HG02610 (cell line): Measurements from ENCODE around the gene REST.
"Not testable (repeated sequence)": the region's sequence is repeated elsewhere in the genome, so short reads cannot be mapped to it uniquely, and the experiment has no call there.

Experiments
- ATAC-seq: cut with Tn5 transposase; IDR thresholded peaks from one replicate; pipeline ENCODE4 v1.9.1; 2021; ENCODE audit warnings: mild to moderate bottlenecking, moderate library complexity; ENCODE audit not compliant: unreplicated experiment

REST gene

DNA sequence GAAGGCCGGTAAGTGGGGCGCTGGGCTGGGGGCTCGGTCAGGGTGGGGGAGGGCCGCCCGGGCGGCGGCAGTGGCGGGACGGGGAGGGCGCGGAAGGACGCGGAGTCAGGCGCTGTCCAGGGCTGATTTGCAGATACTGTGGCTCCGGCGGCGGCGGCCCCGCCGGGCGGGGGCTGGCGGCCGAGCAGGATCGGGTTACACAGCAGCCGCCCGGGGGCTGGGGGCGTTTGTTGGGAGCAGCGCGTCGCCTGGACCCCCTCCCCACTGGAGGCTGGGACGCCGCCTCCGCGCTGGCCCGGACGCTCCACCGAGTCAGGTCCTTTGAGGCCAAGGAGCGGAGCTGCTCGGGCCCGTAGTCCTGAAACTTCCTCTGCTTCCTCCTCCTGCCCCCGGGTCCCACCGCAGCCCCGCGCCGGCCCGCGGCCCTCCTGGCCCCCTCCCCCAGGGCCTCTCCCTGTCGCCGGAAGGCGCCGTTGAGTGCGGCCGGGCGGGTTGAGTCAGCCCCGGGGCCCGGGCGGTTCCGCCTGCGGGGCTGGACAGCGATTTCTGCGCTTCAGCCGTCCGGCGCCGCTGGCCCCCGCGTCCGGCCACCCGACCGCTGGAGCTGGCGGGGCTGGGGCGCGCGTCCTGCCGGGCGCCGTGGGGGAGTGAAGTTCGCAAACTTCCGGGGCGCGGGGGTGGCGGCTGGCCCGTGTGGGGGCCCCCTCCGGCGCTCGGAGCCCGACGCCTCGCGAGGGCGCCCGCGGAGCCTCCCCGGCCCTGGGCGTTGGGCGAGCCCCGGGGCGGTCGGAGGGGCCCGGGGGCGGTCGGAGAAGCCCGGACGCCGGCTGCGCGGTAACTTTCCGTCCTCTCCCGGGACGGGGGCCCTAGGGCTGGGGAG, 746 bp downstream of the REST start:
- ATAC-seq: peak; percentile 66

DNA sequence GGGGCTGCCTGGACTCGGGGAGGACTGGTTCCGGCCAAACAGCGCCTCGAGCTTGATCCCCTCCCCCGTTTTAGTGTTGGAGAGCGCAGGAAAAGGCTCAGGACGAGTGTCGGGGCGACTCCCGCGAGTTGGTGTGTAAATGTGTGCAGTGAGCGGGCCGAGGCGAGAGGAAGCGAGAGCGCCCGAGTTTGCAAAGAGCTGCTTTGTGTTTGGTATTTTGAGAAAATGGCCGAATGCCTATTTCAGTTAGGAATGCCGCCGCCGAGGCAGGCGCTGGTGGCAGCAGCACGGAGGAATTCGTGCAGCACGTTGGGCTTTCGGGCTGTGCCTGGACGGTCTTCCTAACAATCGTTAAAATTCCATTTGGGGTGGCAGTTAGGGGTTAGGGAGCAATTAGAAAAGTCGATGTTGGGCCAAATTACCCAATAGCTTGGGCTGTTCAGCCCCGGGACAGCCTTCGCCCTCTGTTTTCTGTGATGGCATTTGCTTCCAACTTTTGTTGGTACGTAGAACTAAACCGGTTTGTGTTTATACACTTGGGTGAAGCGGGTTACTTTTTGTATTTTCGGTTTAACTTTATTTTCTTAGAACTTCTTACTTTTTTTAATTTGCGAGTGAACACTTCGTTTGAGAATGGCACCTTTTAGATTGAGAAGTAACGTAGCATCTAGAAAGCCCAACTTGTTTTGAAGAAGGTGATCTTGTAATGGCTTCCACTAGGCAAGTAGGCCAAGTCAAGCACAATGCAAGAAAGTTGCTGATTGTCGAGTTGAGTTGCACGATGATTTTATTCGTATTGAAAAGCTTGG, 1.6 kb downstream of the REST start:
- ATAC-seq: peak; percentile 30

DNA sequence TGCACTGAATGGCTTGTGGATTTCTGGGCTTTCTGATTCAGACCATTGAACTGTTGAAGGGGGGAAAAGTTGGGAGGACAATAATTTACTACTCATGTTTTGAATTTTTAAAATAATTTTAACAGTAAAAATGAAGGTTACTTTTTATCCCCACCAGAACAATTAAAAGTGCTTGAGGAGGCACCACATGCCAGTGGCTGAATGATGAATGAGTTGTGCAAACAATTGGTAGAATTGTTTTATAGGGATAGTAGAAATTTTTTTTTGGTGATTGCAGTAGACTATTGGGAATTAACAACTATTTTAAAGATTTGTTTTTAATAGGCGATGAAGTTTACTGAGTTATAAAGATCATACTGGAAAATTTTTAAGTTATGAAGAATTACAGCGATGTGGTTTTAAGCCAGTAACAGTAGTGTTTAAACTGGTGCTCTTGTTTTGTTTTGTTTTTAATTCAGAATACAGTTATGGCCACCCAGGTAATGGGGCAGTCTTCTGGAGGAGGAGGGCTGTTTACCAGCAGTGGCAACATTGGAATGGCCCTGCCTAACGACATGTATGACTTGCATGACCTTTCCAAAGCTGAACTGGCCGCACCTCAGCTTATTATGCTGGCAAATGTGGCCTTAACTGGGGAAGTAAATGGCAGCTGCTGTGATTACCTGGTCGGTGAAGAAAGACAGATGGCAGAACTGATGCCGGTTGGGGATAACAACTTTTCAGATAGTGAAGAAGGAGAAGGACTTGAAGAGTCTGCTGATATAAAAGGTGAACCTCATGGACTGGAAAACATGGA, 2.7 kb downstream of the REST start:
- ATAC-seq: no peak

DNA sequence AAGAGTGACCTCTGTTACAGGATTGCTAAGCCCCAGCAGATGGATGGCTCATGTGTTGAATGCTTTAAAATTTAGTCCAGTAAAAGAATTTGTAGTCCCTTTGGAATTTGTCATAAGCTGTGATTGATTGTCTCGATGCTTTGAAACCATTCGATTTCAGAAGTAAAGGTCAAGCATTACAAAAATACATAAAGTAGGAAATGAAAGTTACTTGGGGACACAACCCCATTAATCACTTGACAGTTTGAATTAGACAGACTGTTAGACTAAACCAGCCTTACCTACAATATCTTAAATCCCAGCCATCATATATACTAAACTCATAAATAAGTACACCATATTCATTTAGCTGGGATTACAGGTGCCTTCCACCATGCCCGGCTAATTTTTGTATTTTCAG, 6.6 kb downstream of the REST start:
- ATAC-seq: no peak

DNA sequence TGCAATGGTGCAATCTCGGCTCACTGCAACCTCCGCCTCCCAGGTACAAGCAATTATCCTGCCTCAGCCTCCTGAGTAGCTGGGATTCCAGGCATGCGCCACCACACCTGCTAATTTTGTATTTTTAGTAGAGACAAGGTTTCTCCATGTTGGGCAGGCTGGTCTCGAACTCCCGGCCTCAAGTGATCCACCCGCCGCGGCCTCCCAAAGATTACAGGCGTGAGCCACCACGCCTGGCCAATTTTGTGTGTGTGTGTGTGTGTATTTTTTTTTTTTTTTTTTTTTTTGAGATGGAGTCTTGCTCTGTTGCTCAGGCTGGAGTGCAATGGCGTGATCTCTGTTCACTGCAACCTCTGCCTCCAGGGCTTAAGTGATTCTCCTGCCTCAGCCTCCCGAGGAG, 7.3 kb downstream of the REST start:
- ATAC-seq: not testable (repeated sequence)

DNA sequence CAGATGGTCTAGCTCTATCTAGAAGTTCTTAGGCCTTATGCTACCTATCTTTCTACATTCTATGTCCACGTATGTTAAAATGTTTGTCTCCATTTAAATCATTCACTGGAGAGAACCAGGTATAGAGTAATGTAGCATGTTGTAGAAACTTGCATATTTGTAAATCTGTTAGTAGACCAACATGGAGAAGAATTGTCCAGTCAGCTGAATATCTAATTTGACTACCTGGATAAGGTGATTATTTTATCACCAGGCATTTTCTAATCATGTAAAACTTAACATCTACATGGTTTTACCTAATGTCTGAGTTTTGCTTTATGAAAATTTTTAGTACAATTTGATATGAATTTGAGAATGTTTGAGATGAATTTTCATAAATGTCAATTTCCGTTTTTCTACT, 19.5 kb downstream of the REST start:
- no peak for ATAC-seq

DNA sequence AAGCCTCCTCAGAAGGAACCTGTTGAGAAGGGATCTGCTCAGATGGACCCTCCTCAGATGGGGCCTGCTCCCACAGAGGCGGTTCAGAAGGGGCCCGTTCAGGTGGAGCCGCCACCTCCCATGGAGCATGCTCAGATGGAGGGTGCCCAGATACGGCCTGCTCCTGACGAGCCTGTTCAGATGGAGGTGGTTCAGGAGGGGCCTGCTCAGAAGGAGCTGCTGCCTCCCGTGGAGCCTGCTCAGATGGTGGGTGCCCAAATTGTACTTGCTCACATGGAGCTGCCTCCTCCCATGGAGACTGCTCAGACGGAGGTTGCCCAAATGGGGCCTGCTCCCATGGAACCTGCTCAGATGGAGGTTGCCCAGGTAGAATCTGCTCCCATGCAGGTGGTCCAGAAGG, 22.9 kb downstream of the REST start:
- ATAC-seq: no peak

DNA sequence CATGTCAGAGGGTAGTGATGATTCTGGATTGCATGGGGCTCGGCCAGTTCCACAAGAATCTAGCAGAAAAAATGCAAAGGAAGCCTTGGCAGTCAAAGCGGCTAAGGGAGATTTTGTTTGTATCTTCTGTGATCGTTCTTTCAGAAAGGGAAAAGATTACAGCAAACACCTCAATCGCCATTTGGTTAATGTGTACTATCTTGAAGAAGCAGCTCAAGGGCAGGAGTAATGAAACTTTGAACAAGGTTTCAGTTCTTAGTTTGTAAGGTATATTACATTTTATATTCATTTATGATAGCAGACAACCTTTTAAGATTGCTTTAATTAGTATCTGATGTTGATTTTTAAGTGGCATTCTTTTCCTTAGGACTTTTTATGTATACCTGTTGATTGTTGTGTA, 24.2 kb downstream of the REST start:
- no peak for ATAC-seq

DNA sequence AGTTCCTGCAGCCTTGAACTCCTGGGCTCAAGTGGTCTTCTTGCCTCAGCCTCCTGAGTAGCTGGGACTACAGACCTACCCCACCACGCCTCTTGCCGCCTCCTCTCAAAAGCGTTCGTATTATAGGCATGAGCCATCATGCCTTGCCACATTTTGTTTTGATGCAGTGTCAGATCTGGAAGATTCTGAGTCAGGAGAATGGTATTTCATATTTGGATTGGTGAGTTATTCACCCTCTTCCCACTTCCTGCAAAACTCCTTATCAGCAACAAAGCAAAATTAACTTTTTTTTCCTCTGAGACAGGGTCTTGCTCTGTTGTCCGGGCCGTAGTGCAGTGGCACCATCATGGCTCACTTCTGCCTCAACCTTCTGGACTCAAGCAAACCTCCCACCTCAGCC, 29.6 kb downstream of the REST start:
- ATAC-seq: no peak

DNA sequence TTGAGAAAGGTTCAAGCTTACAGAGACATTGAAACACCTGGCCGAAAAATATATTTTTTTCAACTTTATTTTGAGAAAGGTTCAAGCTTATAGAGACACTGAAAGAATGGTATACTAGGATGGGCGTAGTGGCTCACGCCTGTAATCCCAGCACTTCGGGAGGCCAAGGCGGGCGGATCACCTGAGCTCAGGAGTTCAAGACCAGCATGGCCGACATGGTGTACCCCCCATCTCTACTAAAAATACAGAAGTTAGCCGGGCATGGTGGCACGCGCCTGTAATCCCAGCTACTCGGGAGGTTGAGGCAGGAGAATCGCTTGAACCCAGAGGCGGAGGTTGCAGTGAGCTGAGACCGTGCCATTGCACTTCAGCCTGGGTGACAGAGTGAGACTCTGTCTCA, 32.1 kb downstream of the REST start:
- not testable (repeated sequence) for ATAC-seq

DNA sequence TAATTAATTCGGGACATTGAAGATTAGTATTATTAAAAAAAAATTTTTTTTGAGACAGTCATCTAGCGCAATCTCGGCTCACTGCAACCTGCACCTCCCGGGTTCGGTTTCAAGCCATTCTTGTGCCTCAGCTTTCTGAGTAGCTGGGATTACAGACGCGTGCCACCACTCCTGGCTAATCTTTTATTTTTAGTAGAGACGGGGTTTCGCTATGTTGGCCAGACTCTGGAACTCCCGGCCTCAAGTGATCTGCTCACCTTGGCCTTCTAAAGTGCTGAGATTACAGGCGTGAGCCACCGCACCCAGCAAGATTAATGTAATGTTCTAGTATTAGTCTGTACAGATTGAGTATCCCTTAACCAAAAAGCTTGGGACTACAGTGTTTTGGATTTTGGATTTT, 32.7 kb downstream of the REST start:
- no peak for ATAC-seq

DNA sequence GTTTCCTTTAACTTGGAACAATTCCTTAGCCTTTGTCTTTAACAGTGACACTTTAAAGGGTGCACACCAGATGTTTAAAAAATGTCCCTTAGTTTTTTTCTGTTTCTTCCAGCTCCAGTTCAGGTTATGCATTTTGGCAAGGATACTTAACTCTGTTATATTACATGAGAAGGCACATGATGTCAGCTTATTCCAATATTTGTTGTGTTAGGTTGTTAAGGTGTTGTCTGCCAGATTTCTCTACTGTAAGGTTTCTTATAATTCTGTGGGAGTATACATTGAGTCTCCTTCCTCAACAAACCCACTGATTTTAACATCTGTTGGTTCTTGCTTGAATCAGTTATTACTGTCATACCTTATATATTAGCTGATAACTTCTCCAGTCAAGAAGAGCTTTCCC, 33.3 kb downstream of the REST start:
- ATAC-seq: no peak

DNA sequence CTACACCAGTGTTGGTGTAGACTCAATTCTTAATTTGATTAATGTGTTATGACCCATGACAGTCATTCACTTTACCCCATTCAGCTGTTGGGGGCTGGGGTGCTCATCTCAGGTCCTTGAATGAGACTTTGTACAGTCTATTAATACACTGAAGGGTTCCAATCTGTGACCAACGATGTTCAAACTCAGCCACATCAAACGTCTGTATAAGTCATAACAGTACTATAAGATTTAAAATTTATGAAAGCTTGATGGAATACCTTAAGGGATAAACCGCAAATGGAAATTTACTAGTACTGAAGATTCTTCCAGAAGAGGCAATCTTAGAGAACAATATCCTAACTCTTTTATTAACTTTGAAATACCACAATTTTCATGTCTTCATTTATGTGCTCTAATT, 33.7 kb downstream of the REST start:
- peak; percentile 43 for ATAC-seq

DNA sequence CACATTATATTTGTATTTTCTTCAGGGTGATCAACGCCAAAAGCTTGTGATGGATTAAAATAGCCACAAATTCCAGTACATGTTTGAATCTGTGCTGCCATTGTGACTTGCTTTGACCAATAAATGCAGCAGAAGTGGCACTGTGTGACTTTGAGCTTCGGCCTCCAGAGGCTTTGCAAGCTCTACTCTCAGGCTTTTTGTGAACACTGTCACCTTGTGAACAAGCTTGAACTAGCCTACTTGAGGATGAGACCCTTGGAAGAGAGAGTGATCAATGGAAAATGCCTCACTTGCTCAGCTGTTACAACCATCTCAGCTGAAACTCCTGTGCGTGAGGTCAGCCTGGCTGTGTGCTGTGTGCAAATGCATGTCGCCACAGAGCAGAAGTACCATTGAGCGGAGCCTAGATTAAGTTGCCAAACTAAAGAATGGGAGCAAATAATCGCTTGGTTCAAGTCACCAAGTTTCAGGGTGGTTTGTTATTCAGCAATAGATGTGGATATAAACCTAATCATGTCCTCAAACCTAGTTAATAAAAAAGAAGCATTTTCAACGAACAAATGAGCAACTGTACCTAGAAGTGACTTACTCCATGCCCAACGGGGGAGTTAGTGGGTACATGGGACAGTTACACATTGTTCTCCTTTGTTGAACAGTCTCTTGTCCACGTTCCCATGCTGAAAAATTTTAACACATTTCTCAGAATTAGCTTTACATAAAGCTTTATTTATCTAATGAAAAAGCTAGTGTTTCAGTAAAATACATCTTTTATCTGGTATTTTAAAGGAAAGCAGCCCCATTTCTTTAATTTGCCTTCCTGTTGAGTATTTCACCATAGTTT, 46.2 kb downstream of the REST start:
- no peak for ATAC-seq

DNA sequence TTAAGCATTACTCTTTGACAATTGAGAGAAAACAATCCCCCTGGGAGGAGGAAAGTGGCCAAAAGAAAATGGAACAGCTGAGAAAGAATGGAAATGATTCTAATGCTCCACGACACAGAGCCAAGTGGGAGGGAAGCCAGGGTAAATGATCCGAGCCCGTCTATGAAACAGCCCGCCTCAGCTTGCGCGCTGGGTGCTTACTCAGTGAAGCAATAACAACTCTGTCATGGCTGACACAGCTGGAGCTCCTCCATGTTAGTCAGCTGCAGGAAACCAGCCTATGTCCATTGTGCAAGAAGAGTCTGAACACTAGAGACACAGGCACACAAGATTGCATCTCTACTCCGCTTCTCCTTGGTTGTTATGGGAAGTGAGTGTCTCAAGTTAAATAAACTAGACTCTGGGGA, 50.4 kb downstream of the REST start:
- no peak for ATAC-seq

DNA sequence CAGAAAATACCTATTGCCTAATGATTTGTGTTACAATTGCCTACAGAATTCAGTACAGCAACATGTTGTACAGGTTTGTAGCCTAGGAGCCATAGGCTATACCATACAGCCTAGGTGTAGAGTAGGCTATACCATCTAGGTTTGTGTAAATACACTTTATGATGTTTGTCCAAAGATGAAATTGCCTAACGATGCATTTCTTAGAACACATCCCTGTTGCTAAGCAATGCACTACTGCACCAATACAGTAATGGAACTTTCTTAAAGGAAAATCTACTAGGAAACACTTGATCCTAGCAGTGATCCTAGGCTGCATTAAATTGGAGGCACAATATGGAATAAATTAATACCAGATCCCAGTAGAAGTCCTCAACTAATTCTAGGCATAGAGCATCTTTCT, 51.4 kb downstream of the REST start:
- no peak for ATAC-seq

DNA sequence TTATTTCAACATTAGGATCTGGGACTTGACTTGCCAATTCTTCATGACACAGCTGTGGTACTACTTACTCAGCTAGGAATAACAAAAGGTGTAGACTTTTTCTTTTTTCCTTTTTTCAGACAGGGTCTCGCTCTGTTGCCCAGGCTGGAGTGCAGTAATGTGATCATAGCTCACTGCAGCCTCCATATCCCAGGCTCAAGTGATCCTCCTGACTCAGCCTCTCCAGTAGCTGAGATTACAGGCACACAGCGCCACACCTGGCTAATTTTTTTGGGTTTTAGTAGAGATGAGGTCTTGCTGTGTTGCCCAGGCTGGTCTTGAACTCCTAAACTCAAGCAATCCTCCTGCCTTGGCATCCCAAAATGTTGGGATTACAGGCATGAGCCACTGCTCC, 53.4 kb downstream of the REST start:
- no peak for ATAC-seq

DNA sequence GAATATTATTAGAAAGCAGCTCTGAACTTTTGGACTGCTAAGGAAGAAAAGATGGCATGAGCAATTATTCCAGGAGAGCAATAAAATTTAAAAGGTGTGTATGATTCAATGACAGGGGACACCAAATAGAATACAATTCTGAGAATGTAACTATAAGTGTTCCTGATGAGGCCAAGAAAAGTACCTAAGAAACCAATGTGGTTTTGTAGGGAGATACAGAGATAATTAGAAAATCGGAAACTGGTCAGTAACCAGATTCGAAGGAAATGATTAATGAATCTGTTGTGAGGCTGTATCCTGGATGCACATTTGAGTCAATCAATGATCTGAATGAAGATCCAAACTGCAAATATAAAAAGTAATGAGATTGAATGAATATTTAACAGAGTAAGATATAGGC, 63.7 kb downstream of the REST start:
- ATAC-seq: no peak

DNA sequence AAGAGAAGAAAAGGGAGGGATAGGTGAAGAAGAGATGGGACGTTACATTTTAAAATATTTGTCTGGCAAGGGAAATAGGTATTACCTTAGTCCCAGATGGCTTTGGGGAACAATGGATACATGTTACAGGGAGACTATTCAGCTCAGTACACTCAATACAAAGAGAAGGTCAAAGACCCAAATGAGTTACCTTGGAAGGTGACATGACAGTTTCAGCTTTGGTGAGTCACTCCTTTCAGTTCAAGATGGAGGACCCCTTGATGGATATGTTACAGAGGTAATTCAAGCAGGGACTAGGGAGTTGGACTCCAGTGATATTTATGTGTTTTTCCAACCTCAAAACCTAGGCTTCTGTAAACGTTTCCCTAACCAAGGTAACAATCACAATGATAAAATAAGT, 64.7 kb downstream of the REST start:
- no peak for ATAC-seq

DNA sequence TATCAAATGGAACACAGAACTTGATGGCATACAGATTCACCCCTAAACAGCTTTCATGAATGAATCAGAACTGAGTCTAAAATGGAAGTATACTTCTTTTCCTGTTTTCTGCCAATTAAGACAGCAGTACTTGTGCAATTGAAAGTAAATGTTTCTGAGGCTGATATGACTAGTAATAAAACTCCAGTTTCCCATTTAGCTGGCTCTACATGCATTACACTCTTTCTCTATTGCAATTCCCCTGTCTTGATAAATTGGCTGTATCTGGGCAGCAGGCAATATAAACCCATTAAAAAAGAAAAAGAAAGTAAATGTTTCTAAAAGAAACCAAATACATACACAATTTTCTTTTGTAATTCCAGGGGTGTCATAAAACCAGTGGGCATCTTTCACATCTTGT, 65.1 kb downstream of the REST start:
- no peak for ATAC-seq

DNA sequence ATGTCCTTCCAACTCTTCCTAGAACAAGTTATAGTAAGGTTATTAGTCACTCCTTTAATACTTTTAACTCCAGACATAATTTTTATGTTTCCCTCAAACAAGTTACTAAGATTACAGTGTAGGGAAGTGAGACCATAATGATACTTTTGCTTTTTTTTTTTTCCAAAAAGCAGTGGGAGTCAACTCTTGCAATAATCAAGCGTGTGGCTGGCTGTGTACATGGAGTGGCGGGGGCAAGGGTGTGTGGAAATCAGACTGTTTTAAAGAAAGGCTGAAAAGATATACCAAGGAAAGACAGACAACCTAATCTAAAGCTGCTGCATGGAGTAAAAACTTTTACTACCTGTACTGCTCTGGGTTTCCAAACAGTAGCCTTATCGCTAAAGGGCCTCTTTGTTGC, 65.6 kb downstream of the REST start:
- ATAC-seq: no peak
